Measurements from ENCODE around the gene NEMP2.

GRCh38 chr2:190576573-190576972 lies 42.1 kb upstream of the NEMP2 start:
- no peak for TF ChIP-seq CTCF (IDR thresholded peaks at IDR 0.05; ENCODE audit: poor library complexity)
- TF ChIP-seq EZH2 (IDR thresholded peaks at IDR 0.05; ENCODE audit: borderline replicate concordance): no peak
